ENCODE results near the gene TMEM151B. TPM values are rescaled to one million over a fixed set of nuclear protein-coding genes. Genes with fewer than 3 reads are reported as not detected.

Gene TMEM151B
- total and polyA plus RNA-seq, 9 of the 15 experiments (the other 6 are each of a cell fraction or from before 2014, with no cell fraction given) = not detected

- TF ChIP-seq POLR3G (IDR thresholded peaks at IDR 0.05; ENCODE audit: extremely low read depth, insufficient read length, insufficient replicate concordance) = no peak
- TF ChIP-seq ADNP (tag; IDR thresholded peaks at IDR 0.05) = no peak
- no peak for TF ChIP-seq ZNF121 (CRISPR knock-in tag; conservative IDR thresholded peaks at IDR 0.05)
- TF ChIP-seq ZNF707 (CRISPR knock-in tag; conservative IDR thresholded peaks at IDR 0.05) = no peak
- TF ChIP-seq FOXM1 (IDR thresholded peaks at IDR 0.05; ENCODE audit: low read depth) = 0 out of 2 replicates have a peak, but pooled peaks have one; percentile 18
- peak; percentile 87; the same call in 1 of the 2 replicates for TF ChIP-seq FOXM1 (CRISPR knock-in tag; IDR thresholded peaks at IDR 0.05; ENCODE audit: low read depth)
- no peak for TF ChIP-seq HNRNPL (IDR thresholded peaks at IDR 0.05; ENCODE audit: low read depth, low read length)
- TF ChIP-seq ZNF699 (CRISPR knock-in tag; IDR thresholded peaks at IDR 0.05; ENCODE audit: insufficient replicate concordance) = no peak
- peak; percentile 85 for TF ChIP-seq RBM22 (IDR thresholded peaks at IDR 0.05; ENCODE audit: low read depth, low read length, poor library complexity, severe bottlenecking)
- no peak for TF ChIP-seq HNRNPK (IDR thresholded peaks at IDR 0.05; ENCODE audit: low read depth, low read length, poor library complexity, severe bottlenecking)
- TF ChIP-seq PTBP1 (IDR thresholded peaks at IDR 0.05; ENCODE audit: low read depth, low read length) = peak; percentile 73; the same call in 1 of the 2 replicates
- TF ChIP-seq POLR3A (IDR thresholded peaks at IDR 0.05; ENCODE audit: borderline replicate concordance, extremely low read depth, insufficient read depth, insufficient read length) = no peak
- TF ChIP-seq TSC22D4 (tag; IDR thresholded peaks at IDR 0.05) = no peak
- no peak for TF ChIP-seq PPARD (CRISPR knock-in tag; IDR thresholded peaks at IDR 0.05)
- no peak for TF ChIP-seq ZZZ3 (IDR thresholded peaks at IDR 0.05)
- TF ChIP-seq MEF2D (tag; conservative IDR thresholded peaks at IDR 0.05; ENCODE audit: low read depth) = no peak
- peak; percentile 86 for TF ChIP-seq FUS (optimal IDR thresholded peaks at IDR 0.05; ENCODE audit: low read depth, low read length)
- TF ChIP-seq, protein P1, sequence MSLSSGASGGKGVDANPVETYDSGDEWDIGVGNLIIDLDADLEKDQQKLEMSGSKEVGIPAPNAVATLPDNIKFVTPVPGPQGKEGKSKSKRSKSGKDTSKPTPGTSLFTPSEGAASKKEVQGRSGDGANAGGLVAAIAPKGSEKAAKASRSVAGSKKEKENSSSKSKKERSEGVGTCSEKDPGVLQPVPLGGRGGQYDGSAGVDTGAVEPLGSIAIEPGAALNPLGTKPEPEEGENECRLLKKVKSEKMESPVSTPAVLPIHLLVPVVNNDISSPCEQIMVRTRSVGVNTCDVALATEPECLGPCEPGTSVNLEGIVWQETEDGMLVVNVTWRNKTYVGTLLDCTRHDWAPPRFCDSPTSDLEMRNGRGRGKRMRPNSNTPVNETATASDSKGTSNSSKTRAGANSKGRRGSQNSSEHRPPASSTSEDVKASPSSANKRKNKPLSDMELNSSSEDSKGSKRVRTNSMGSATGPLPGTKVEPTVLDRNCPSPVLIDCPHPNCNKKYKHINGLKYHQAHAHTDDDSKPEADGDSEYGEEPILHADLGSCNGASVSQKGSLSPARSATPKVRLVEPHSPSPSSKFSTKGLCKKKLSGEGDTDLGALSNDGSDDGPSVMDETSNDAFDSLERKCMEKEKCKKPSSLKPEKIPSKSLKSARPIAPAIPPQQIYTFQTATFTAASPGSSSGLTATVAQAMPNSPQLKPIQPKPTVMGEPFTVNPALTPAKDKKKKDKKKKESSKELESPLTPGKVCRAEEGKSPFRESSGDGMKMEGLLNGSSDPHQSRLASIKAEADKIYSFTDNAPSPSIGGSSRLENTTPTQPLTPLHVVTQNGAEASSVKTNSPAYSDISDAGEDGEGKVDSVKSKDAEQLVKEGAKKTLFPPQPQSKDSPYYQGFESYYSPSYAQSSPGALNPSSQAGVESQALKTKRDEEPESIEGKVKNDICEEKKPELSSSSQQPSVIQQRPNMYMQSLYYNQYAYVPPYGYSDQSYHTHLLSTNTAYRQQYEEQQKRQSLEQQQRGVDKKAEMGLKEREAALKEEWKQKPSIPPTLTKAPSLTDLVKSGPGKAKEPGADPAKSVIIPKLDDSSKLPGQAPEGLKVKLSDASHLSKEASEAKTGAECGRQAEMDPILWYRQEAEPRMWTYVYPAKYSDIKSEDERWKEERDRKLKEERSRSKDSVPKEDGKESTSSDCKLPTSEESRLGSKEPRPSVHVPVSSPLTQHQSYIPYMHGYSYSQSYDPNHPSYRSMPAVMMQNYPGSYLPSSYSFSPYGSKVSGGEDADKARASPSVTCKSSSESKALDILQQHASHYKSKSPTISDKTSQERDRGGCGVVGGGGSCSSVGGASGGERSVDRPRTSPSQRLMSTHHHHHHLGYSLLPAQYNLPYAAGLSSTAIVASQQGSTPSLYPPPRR (CRISPR knock-in tag; IDR thresholded peaks at IDR 0.05; ENCODE audit: borderline replicate concordance) = no peak
- TF ChIP-seq, protein P2, sequence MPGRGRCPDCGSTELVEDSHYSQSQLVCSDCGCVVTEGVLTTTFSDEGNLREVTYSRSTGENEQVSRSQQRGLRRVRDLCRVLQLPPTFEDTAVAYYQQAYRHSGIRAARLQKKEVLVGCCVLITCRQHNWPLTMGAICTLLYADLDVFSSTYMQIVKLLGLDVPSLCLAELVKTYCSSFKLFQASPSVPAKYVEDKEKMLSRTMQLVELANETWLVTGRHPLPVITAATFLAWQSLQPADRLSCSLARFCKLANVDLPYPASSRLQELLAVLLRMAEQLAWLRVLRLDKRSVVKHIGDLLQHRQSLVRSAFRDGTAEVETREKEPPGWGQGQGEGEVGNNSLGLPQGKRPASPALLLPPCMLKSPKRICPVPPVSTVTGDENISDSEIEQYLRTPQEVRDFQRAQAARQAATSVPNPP (IDR thresholded peaks at IDR 0.05; ENCODE audit: borderline replicate concordance, insufficient read depth, insufficient read length) = no peak
- TF ChIP-seq, protein P3, sequence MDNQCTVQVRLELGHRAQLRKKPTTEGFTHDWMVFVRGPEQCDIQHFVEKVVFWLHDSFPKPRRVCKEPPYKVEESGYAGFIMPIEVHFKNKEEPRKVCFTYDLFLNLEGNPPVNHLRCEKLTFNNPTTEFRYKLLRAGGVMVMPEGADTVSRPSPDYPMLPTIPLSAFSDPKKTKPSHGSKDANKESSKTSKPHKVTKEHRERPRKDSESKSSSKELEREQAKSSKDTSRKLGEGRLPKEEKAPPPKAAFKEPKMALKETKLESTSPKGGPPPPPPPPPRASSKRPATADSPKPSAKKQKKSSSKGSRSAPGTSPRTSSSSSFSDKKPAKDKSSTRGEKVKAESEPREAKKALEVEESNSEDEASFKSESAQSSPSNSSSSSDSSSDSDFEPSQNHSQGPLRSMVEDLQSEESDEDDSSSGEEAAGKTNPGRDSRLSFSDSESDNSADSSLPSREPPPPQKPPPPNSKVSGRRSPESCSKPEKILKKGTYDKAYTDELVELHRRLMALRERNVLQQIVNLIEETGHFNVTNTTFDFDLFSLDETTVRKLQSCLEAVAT (IDR thresholded peaks at IDR 0.05) = 0 out of 4 replicates have a peak, but pooled peaks of 1 of the 2 experiments have one; percentile 34
- TF ChIP-seq THRAP3 (IDR thresholded peaks at IDR 0.05; ENCODE audit: borderline replicate concordance) = no peak
Measured at GRCh38 chr6:44257025-44257752, 13.1 kb upstream of the TMEM151B start, which contains the start of gene SLC35B2 (continued).

Measured in K562 (cell line).